Right renal pelvis (tissue), 4 donors: ENCODE results near the gene KCNJ6. TPM values are rescaled to one million over a fixed set of nuclear protein-coding genes. Genes with fewer than 3 reads are reported as not detected.
"Not testable (repeated sequence)": the region's sequence is repeated elsewhere in the genome, so short reads cannot be mapped to it uniquely, and the experiment has no call there.

ENCODE experiments used
- DNase-seq, 4 donors: peaks; one replicate each; pipeline ENCODE4 v3.0.0-alpha.2; 2013; ENCODE audit warnings: low read depth in 4 of 4, low spot score in 3 of 4, missing footprints in 1 of 4
- polyA plus RNA-seq, 4 donors: library from polyadenylated mRNA; unstranded; fragments of 120-200 nt; gene quantifications; one replicate each; pipeline ENCODE4 v1.2.1, GENCODE V29; 2013; ENCODE audit not compliant: insufficient read length in 4 of 4

KCNJ6 gene
- under 1 TPM; 0.18 to 0.35 (median 0.31) TPM for polyA plus RNA-seq

GRCh38 chr21:37916310-37917051 lies at the start of gene KCNJ6:
KCNJ6 (minus strand) TSS chr21:37916457; CDS start chr21:37840682, 75,775 bp downstream.
- peak in 3 of 4 donors; percentile 28 to 58 (median 44) for DNase-seq

GRCh38 chr21:37965088-37965805 lies 49.0 kb upstream of the KCNJ6 start:
- no peak for DNase-seq

GRCh38 chr21:37958537-37958936 lies 42.3 kb upstream of the KCNJ6 start:
- no peak for DNase-seq

- DNase-seq = no peak
These were observed 40.5 kb upstream of the KCNJ6 start for GRCh38 chr21:37956772-37957171.

- no peak for DNase-seq
These were observed 28.8 kb upstream of the KCNJ6 start for GRCh38 chr21:37945036-37945435.

- DNase-seq = no peak
These were observed 28.2 kb upstream of the KCNJ6 start for GRCh38 chr21:37944496-37944895.

GRCh38 chr21:37940691-37941090 lies 24.4 kb upstream of the KCNJ6 start:
- no peak for DNase-seq

- DNase-seq = no peak
These were observed 23.6 kb upstream of the KCNJ6 start for GRCh38 chr21:37939838-37940237.

GRCh38 chr21:37939251-37939650 lies 23.0 kb upstream of the KCNJ6 start:
- DNase-seq = no peak

GRCh38 chr21:37937668-37938067 lies 21.4 kb upstream of the KCNJ6 start:
- no peak for DNase-seq

- no peak for DNase-seq
These were observed 19.9 kb upstream of the KCNJ6 start for GRCh38 chr21:37936010-37936785.

GRCh38 chr21:37932936-37933335 lies 16.7 kb upstream of the KCNJ6 start:
- no peak for DNase-seq

GRCh38 chr21:37927711-37928110 lies 11.5 kb upstream of the KCNJ6 start:
- no peak for DNase-seq

- DNase-seq = no peak
These were observed 4.8 kb upstream of the KCNJ6 start for GRCh38 chr21:37921091-37921490.

- not testable (repeated sequence) for DNase-seq
These were observed 4.0 kb upstream of the KCNJ6 start for GRCh38 chr21:37920302-37920701.

GRCh38 chr21:37917612-37918011 lies 1.4 kb upstream of the KCNJ6 start:
- no peak for DNase-seq

GRCh38 chr21:37915941-37916309 lies 332 bp downstream of the KCNJ6 start:
- DNase-seq = no peak

- no peak for DNase-seq
These were observed 753 bp downstream of the KCNJ6 start for GRCh38 chr21:37915497-37915911.

- no peak for DNase-seq
These were observed 3.6 kb downstream of the KCNJ6 start for GRCh38 chr21:37912616-37913015.

GRCh38 chr21:37909936-37910335 lies 6.3 kb downstream of the KCNJ6 start:
- DNase-seq = no peak

GRCh38 chr21:37908691-37909090 lies 7.6 kb downstream of the KCNJ6 start:
- DNase-seq = no peak
